Hepatocyte (in vitro differentiated cells): ENCODE measurements around the gene PMFBP1.

Experiments
- CTCF ChIP-seq: fragments of 200-600 bp; sonication (generic); IDR thresholded peaks from 2 replicates; pipeline ENCODE4 v1.5.1; 2016; ENCODE audit warnings: antibody characterized with exemption, mild to moderate bottlenecking; ENCODE audit not compliant: poor library complexity
- EZH2 ChIP-seq: fragments of 200-600 bp; sonication (generic); IDR thresholded peaks from 2 replicates; pipeline ENCODE4 v1.6.1; 2016; ENCODE audit warnings: antibody characterized with exemption, mild to moderate bottlenecking, borderline replicate concordance
- EZH2phosphoT487 ChIP-seq: fragments of 200-600 bp; sonication (generic); IDR thresholded peaks from one replicate; pipeline ENCODE4 v1.6.1; 2018; ENCODE audit warnings: antibody characterized with exemption, mild to moderate bottlenecking, low read depth, moderate library complexity; ENCODE audit not compliant: unreplicated experiment, severe bottlenecking

DNA sequence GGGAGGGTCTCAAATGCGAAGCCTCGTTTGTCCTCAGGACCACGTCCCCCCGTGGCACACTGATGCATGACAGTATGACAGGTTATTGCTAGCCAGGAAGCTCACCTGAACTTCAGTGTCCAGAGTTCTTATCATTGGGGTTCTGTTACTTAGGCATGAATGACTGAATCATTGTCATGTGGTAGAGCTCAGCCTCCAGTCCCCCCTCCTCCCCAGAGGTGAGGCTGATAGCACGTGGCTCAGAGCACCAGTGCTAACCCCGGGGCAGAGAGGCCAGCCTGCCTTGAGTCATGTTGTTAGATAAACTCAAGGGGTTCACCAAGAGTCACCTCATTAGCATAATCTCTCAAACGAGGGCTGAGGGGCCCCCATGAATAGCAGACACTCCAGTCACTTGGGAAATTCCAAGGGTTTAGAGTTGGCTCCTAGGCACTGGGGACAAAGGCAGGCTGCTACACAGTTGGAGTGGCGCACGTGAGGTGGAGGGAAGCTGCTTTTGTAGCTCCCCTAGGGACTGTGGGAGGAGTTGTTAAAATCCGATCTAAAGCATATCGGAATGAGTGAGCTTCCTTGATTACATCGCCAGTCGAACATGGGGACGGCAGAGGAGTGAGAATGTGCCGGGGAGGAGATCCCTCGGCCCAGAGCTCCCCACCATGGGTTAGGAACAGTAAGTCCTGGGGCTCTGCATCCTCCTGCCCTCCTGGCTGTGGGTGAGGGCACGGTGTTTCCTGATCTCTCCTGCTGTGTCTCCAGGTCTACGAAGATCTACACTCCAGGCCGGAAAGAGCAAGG lies 60.1 kb downstream of the PMFBP1 start:
- TF ChIP-seq CTCF (no peak), EZH2 (no peak), EZH2phosphoT487 (no peak)
